HG03565 (cell line): ENCODE results near the gene FABP7.
"Not testable (repeated sequence)": the region's sequence is repeated elsewhere in the genome, so short reads cannot be mapped to it uniquely, and the experiment has no call there.

Source experiments
- ATAC-seq: cut with Tn5 transposase; IDR thresholded peaks from one replicate; pipeline ENCODE4 v1.9.1; 2021; ENCODE audit warnings: mild to moderate bottlenecking, moderate library complexity; ENCODE audit not compliant: unreplicated experiment

The FABP7 gene

DNA sequence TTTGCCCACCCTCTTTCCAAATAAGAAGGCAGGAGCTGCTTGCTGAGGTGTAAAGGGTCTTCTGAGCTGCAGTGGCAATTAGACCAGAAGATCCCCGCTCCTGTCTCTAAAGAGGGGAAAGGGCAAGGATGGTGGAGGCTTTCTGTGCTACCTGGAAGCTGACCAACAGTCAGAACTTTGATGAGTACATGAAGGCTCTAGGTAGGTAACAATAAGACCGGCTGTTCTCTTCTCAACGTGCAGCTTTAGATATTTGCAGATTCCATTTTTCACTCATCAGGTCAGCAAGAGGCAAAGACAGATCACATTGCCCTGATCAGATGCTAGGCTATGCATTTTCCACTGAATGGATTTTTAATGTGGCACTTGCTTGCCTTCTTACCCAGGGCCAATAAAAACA, at the start of gene FABP7:
Gene FABP7 (plus strand): TSS at position 50 of the 400 bp plus-strand sequence. CDS start 79 bp downstream, at position 129.
- no peak for ATAC-seq

DNA sequence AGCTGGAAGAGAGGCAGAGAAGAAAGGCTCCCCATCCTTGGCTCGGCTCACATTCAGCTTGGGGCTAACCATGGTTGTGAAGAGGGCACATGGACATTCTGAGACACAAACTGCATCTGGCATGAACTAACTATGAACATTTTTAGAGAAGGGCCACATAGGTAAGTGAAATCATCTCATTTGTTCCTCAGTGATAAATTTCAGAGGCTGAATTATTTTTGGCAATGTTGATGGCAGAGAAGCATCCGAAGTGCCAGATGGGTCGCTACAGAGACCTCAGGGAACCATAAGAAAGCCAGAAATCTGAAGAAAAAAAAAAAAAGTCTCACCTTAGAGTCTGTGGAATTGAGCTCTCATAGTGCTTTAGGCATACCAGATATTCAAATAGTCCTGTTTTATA, 49.2 kb upstream of the FABP7 start:
- no peak for ATAC-seq

DNA sequence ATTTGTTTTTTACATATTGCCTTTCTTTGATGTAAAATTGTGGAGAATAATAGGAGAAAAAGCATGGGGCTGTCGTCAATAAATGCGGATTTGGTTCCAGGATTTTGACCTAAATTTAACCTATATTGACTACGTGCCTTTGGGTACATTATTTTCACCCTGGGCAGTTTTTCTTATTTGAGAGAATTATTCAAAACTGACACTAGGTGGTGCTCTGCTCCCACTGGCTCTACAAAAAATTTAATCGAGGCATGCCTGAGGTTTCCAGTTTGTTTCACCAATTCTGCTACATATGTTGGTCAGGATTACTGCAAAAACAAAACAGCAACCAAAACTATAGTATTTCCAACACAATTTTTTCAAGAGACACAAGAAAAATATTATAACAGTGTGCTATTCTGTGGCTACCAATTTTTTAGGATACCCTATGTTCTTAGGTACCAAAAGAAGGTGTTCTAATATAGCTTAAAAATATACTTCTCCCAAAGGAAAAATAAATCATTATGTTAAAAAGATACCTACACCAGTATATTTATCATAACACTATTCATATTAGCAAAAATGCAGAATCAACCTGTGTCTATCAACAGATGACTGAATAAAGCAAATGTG, 48.6 kb upstream of the FABP7 start:
- peak; percentile 51 for ATAC-seq

DNA sequence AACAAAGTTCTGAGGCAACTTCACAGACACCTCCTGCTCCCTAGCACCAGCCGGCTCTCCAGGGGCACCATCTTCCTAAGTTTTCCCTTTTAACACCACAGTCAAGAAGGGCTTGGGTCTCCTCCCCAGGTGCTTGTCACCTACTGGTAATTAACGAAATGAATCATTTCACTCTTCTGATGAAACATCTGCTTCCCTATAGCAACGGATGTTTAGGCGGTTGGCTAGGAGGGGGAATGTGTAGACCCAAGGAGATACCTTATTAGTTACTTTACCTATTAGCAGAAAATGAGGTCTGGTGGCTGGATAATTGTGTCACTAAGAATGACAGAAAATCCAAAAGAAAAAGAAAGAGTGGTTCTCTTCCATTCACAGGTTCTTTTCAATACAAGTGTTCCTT, 46.3 kb upstream of the FABP7 start:
- ATAC-seq, result no peak

DNA sequence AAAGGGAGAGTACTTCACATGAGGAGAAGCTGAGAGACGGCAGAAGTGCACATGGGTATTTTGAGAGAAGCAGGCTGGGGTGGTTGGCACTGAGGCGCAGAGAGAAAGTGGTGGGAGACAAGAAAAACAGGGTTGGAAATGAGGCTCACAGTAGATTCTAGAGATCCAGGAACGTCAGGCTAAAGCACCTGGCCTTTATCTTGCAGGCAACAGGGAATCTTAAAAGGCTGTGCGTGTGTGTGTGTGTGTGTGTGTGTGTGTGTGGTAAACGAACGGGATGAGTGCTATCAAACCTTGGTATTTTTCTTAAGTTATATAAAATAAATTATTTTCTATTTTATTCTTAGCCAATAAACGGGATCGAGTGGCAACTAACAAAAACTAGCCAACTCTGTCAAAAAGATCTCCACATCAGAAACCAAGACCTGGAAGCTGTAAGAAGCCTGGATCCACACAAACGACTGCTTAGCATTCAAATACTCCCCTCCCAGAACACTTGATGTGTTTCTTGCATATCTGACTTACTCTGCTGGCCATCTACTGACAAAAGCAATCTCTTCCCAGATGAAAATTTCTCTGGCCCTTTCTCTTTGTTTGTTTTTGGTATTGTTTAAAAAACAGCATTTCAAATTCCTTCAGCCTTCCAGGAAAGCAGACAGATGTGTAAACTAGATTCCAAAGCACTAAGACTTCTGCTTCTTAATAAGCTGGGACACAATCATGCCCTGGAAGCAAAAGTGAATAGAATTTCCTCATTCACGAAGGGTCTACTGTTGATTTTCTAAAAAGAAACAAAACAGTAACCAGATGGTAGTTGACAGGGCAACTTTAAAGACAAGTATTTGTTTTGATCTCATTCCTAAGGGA, 44.8 kb upstream of the FABP7 start:
- no peak for ATAC-seq

DNA sequence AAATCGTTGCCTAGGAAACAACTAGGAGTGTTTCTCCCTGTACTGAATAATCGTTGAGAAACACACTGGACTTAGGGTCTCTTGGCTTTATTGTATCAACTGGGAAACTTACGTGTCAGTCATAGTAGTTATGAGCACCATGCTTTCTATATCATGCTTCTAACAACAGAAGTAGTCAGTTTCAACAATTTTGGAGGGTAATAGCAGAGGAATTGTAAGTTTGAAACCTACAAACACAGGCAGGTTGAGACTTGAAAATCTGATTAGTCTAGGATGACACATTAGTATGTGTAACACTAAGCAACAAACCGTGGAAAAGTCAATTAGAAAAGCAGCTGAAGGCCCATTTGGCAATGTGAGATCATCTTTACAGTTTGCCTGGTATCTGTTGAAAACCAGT, 43.9 kb upstream of the FABP7 start:
- ATAC-seq, result no peak

DNA sequence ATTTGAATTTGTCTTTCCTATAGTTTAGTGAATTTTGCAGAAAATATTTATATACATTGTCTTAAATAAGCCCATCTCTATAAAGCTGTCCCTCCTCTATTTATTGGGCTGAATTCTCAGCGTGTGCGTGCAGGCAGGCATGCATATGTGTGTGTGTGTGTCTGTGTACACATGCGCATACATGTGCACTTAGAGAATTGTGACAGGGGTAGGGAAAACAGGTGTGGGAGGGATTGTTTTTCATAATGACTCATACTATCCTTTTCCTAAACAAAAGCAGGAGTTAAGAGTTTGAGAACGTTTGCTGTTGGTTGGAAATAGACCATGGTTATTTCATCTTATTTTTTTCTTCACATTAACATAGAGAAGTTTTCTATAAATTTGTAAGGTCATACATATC, 43.4 kb upstream of the FABP7 start:
- no peak for ATAC-seq

DNA sequence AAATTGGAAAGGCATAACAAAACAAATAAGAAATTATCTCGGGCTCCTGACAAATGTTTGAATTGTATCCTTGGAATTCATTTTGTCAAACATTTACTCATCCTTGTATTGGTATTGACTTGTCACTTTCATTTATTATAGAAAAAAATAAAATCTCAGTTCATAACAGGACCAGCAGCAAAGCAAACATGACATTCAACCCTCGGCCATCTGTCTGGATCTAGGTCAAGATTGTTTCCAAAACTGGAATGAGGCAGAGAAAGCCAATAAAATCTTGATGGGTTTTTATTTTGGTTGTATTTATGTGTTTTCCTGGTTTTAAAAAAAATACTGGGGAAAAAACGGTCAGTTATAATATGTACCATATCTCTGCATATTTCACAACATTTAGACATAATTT, 42.9 kb upstream of the FABP7 start:
- no peak for ATAC-seq

DNA sequence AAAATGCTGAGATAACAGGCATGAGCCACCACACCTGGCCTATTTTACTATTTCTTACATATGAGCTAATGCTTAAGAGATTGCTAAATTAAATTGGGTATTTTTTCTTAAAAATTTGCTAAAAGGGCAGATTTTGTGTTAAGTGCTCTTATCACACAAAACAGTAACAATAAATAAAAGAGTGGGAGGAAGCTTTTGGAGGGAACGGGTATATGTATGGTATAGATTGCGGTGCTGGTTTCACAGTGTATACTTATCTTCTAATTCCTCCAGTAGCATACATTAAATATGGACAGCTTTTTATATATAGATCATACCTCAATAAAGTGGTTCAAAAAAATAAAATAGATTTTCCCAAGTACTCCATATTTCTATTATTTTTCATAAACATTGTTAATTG, 39.4 kb upstream of the FABP7 start:
- ATAC-seq, result no peak

DNA sequence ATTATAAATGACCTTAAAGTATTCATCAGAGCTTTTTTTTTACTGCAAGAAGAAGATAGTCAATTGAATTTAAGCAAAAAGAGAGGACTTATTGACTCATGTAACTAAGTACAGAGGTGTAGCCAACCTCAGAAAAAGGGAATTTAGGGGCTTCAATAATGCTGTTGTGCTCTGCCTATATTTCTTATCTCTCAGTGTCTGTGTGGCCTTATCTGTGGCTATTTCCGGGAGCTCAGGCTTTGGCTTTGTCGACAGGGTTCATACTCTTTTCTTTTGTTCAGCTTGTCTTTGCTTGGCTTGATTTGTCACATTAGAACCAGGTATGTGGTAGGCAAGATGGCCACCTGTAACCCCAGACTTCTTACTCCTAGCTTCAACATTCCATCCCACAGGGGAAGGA, 38.6 kb upstream of the FABP7 start:
- ATAC-seq, result no peak

DNA sequence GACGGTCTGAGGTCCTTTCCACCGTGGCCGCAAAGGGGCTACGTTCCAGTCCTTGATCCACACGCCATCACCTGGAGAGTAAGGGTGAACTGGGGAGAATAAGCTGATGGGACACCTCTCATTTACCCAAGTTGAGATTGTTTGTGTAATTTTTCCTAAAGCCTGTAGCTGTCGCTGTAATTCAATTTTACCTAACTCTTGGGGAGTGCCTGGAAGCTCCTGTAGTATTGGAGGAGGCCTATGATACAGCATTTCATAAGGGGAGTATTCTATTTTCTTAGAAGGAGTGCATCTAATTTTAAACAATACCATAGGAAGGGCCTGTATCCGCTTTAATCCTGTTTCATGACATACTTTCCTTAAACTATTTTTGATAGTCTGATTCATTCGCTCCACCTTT, 35.3 kb upstream of the FABP7 start:
- ATAC-seq, result not testable (repeated sequence)

DNA sequence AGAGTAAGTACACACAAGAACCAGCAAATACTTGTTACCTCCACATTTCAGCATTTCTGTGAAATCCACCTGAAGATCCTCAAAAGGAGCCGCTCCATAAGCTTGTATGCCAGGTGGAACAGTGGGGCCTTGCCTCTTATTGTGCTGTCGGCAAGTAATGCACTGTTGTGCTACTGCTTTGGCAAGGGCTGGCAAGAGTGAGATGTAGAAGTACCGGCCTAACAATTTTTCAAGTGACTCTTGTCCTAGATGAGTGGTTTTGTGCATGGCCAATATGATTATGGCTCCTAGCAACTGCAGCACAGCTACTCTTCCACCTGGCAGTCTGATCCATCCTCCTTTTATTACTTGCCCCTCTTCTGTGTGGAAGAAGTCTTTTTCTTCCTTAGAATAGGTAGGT, 34.7 kb upstream of the FABP7 start:
- not testable (repeated sequence) for ATAC-seq

DNA sequence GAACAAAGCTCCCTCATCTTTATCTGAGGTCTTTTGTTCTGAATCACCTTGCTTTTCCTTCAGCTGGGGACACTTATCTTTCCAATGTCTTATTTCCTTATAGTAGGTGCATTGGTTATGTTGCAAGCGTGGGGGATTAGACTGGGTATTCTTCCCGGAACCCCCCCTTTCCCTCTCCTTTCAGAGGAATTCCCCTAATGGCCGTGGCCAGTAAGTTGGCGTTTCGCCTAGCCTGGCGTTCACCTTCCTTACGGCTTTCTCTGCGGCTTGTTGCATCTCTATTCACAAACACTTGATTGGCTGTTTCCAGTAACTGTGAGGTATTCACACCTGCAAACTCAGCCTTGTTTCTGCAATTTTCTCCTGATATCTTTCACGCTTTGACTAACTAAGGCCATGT, 32.8 kb upstream of the FABP7 start:
- ATAC-seq, result no peak

DNA sequence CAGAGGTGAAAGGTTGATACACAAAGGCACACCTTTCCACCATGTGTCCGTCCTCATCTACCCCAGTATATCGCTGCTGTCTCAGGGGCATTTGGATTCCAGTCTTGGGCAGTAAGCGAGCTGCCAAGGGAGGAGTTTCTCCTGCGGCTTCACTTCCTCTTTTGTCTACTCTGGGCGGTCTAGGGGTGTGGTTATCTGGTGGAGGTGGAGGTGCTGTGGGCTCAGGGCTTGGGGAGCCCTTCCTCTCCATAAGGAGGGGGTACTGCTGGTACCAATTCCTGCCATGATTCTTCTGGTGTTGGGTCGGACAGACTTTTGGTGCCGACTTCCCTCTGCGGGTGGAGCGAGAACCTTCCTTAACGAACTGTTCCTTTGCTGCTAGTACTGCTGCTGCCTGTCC, 31.9 kb upstream of the FABP7 start:
- ATAC-seq, result no peak

DNA sequence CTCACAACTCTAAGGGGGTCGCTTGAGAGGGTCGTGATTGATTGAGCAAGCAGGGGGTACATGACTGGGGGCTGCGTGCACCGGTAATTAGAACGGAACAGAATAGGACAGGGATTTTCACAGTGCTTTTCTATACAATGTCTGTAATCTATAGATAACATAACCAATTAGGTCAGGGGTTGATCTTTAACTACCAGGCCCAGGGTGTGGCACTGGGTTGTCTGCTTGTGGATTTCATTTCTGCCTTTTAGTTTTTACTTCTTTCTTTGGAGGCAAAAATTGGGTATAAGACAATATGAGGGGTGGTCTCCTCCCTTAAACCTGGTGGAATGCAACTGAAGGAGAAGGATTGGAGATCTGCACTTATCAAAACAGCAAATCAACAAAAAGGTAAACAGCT, 30.6 kb upstream of the FABP7 start:
- ATAC-seq, result not testable (repeated sequence)

DNA sequence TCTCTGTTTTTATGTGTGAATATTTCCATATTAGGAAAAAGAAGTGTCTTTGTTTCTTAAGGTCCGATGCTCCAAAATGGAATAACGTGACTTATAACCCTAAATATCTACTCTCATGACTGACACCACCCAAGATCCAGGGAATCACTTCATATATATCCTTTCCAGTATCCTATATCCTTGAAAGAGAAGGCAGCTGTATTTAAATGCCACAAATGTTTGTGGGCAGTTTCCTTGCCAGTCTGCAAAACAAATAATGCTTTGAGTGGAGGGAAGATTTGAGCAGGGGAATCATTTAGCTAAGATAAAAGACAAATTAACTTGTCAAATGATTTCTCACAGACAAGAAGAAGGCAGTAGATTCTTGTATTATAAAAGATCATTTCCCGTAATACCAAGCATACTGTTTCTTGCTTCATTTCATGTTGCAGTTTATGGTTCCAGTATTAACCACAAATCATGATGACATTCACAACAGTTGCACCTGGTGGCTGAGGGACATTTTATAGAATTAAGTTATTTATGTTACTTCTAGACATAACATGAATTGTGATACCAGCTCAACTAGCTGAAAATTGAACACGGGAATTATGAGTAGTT, 30.0 kb upstream of the FABP7 start:
- no peak for ATAC-seq

DNA sequence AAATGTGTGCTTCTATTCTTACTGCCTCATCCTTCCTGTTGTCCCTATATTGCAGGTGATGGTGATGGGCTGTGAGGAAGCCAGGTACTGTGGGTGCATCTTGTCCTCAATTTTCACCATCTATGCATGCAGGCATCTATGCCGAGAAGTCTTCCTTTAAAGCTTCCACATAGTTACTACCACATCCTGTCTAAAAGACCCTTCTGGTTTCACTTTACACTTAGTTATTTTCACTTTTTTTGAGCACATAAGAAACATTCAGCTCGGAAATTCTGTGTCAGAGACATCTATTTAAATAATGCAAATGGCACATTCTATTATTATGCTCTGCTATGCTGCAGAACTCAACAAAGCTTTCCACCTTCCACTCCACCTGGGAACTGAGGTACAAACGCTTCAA, 28.2 kb upstream of the FABP7 start:
- peak; percentile 88 for ATAC-seq

DNA sequence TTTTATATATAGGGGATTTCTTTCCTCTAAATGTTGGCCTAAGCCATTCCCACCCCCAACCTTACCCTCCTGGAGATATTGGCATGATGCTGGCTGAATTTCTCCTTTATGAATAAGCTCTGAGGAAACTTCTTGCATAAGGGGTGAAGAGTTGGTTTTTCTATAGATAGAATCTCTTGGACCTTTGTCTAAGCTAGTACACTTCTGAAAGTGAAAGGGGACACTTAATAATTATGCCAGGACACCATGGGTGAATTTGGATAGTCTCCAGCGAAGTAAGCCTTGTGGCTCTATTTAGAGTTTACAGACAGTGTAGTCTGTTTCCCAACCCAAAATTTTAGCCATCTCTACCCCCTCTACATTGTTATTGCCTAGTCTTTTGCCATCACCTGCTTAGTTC, 27.1 kb upstream of the FABP7 start:
- peak; percentile 24 for ATAC-seq

DNA sequence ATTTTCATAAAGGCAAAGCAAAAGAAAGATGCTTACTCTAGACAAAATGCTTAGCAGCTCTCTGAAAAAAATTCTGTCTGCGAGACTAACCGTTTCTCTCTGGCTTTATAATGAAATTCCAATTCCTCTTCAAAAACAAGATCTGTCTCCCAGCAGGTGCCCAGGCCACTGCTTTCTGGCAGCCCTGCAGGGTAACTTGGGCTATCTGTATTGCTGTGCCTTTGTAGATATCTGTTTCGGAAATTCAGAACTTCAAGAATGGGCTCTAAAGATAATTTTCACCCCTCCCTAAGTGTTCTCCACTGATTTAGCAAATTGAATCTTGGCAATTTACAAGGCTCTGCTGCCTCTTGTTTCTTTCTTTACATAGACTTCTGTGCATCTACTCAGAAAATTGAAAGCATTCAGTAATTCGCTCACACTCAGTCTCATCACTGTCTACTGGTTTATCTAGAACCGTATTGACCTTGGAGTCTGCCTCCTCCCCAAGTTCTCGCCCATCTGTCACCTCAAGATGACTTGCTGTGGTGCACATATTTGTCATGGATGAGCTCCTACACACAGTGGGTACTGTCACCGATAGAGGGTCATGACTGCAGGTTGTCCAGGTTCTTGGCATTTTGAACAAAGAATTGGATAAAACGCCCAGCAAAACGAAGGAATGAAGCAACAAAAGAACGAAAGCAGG, 26.4 kb upstream of the FABP7 start:
- ATAC-seq, result no peak

DNA sequence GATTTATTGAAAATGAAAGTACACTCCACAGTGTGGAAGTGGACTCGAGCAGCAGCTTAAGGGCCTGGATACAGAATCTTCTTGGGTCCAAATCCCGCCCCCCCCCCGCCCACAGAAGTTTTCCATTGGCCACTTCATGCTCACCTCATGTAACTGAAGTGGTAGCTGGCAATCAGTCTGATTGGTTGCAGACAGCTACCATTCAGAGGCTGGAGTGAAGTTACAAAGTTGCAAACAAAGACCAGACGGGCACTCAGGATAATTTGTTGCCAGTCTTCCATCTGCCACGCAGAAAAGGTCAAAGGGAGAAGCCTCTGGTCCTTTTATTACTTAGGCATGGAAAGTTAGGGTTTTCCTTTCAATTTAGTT, 25.8 kb upstream of the FABP7 start:
- no peak for ATAC-seq

DNA sequence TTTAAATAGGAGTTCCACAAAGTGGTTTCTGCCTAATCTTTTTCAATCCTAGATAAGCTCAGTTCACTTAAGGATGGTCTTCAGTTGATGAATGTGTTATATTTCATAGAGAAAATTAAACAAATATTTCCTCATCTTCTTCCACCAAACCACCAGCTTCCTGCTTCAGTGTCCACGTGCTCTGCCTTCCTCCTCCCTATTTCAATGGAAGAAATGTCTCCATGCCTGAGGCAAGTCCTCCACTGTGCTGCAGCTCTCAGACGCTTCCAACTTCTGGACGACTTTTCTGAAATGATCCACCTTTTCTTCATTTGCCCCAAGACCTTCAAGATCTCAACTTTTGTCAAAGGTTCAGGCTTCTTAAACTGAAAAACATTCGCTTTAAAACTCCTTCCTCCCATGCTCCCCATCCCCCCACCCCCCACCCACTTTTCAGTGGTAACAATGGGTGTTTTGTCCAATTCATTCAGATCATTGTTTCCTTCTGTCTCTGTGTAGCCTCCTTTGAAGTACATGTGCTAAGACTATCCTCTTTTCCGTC, 25.3 kb upstream of the FABP7 start:
- ATAC-seq, result no peak
